HCT116 (cell line): ENCODE results near the gene CXCL1. TPM values are rescaled to one million over a fixed set of nuclear protein-coding genes. Genes with fewer than 3 reads are reported as not detected.
A peak's percentile ranks its signal among the peaks of the same experiment; 100 is the strongest.

ENCODE experiments used
- ATAC-seq: fragments of 200-7000 bp; cut with Tn5 transposase; 2 replicates; pipeline ENCODE4 v1.9.1; 2020; ENCODE audit warnings: mild to moderate bottlenecking, moderate library complexity
- BruUV-seq: library from RNA; stranded (reverse); fragments of 400-500 nt; replicated peaks from 2 replicates; lab custom pipeline; 2021; lab: Mats Ljungman, UMichigan
- CTCF ChIA-PET: fragments of 300-600 bp; sonication (Branson Sonifier 250); formaldehyde crosslinking; loops from one replicate; lab custom pipeline; 2021; ENCODE audit warnings: antibody characterized with exemption; lab: Charles Lee
- POLR2A ChIA-PET: fragments of 300-600, 350-600 bp; sonication (Branson Sonifier 250); formaldehyde crosslinking; loops from one replicate; lab custom pipeline; 2021; ENCODE audit warnings: antibody characterized with exemption; lab: Charles Lee
- RAD21 ChIA-PET, 2 experiments: fragments of 300-600 bp; sonication (Branson Sonifier 250); formaldehyde crosslinking; loops; one replicate each; lab custom pipeline; 2023; ENCODE audit warnings: low total read pairs in 2 of 2; ENCODE audit not compliant: uncharacterized antibody in 2 of 2, unreplicated experiment in 2 of 2, low non-redundant PET in 1 of 2; lab: Charles Lee
- DNase-seq: peaks from one replicate; pipeline ENCODE4 v3.0.0-alpha.2; 2010; ENCODE audit warnings: low read depth, low spot score
- H2AFZ ChIP-seq: fragments of 200-600 bp; shearing (Covaris generic), sonication (generic); 2 replicates; pipeline ENCODE4 v1.6.1; 2017; ENCODE audit warnings: low read depth, mixed run types, mixed read lengths, antibody characterized with exemption, low read length; ENCODE audit not compliant: poor library complexity, severe bottlenecking
- H3K27ac ChIP-seq: 2 replicates; pipeline ENCODE4 v1.5.1; 2012; ENCODE audit warnings: low read depth, low read length
- H3K27me3 ChIP-seq: fragments of 200-600 bp; sonication (generic); 2 replicates; pipeline ENCODE4 v1.6.1; 2016; ENCODE audit warnings: mixed run types, low read length, mixed read lengths; ENCODE audit not compliant: insufficient read depth
- H3K36me3 ChIP-seq, 2 experiments: fragments of 200-500 bp in 1 of 2; fragments of 200-600 bp in 1 of 2; sonication (Bioruptor generic) in 1 of 2; sonication (generic) in 1 of 2; 2 replicates each; pipeline versions ENCODE4 v1.5.1 to v1.6.1; 2014 to 2016; ENCODE audit warnings: low read length in 2 of 2, inconsistent platforms in 1 of 2, mixed read lengths in 1 of 2, mixed run types in 1 of 2; ENCODE audit not compliant: insufficient read depth in 2 of 2, control insufficient read depth in 1 of 2
- H3K4me1 ChIP-seq, 2 experiments: fragments of 200-600 bp in 1 of 2; sonication (generic) in 1 of 2; 2 replicates each; pipeline versions ENCODE4 v1.5.1 to v1.6.1; 2012 to 2017; ENCODE audit warnings: low read length in 2 of 2, inconsistent platforms in 1 of 2, mild to moderate bottlenecking in 1 of 2, mixed read lengths in 1 of 2, mixed run types in 1 of 2, moderate library complexity in 1 of 2; ENCODE audit not compliant: insufficient read depth in 2 of 2, control insufficient read depth in 1 of 2
- H3K4me2 ChIP-seq: fragments of 200-600 bp; sonication (generic); 2 replicates; pipeline ENCODE4 v1.6.1; 2017; ENCODE audit warnings: mixed run types, low read length, mixed read lengths
- H3K4me3 ChIP-seq, 2 experiments: fragments of 200-600 bp in 1 of 2; sonication (generic) in 1 of 2; replicated peaks in 1 of 2; 2 replicates each; pipeline ENCODE4 v1.5.1; 2011 to 2016; ENCODE audit warnings: low read length in 2 of 2, control low read depth in 1 of 2, low read depth in 1 of 2, mild to moderate bottlenecking in 1 of 2, mixed read lengths in 1 of 2, mixed run types in 1 of 2
- H3K79me2 ChIP-seq: fragments of 200-600 bp; sonication (generic); 2 replicates; pipeline ENCODE4 v1.6.1; 2017; ENCODE audit warnings: mild to moderate bottlenecking, mixed run types, low read length, moderate library complexity, mixed read lengths; ENCODE audit not compliant: insufficient read depth
- H3K9ac ChIP-seq: fragments of 200-600 bp; sonication (generic); 2 replicates; pipeline ENCODE4 v1.6.1; 2016; ENCODE audit warnings: low read length, mixed read lengths
- H3K9me2 ChIP-seq: fragments of 200-600 bp; sonication (generic), shearing (Covaris generic); 2 replicates; pipeline ENCODE4 v1.6.1; 2017; ENCODE audit warnings: mixed run types, mild to moderate bottlenecking, moderate library complexity; ENCODE audit not compliant: insufficient read depth
- H3K9me3 ChIP-seq, 2 experiments: fragments of 200-500 bp in 1 of 2; fragments of 200-600 bp in 1 of 2; sonication (Bioruptor generic) in 1 of 2; sonication (generic) in 1 of 2; 2 replicates each; pipeline ENCODE4 v1.6.1; 2014 to 2017; ENCODE audit warnings: low read length in 2 of 2, mixed read lengths in 2 of 2, inconsistent platforms in 1 of 2, low read depth in 1 of 2, mild to moderate bottlenecking in 1 of 2, mixed run types in 1 of 2, moderate library complexity in 1 of 2; ENCODE audit not compliant: control insufficient read depth in 1 of 2, insufficient read depth in 1 of 2
- H4K20me1 ChIP-seq: fragments of 200-600 bp; sonication (generic), shearing (Covaris generic); 2 replicates; pipeline ENCODE4 v1.6.1; 2017; ENCODE audit warnings: mixed run types, mild to moderate bottlenecking, moderate library complexity; ENCODE audit not compliant: insufficient read depth
- CTCF ChIP-seq, 3 experiments: fragments of 200-600 bp in 1 of 3; sonication (generic) in 1 of 3; IDR thresholded peaks in 2 of 3; conservative IDR thresholded peaks in 1 of 3; 2 replicates each; pipeline ENCODE4 v1.5.1; 2012 to 2017; ENCODE audit warnings: low read depth in 2 of 3, low read length in 2 of 3, antibody characterized with exemption in 1 of 3, borderline replicate concordance in 1 of 3, control low read depth in 1 of 3, mild to moderate bottlenecking in 1 of 3, mixed read lengths in 1 of 3, mixed run types in 1 of 3, moderate library complexity in 1 of 3; ENCODE audit not compliant: insufficient read depth in 1 of 3
- EGR1 ChIP-seq: IDR thresholded peaks from 2 replicates; pipeline ENCODE4 v1.6.1; 2012; ENCODE audit warnings: low read depth
- POLR2A ChIP-seq: IDR thresholded peaks from 2 replicates; pipeline ENCODE4 v1.7.0; 2011; ENCODE audit warnings: borderline replicate concordance; ENCODE audit not compliant: insufficient read depth, insufficient read length; ENCODE audit errors: extremely low read depth
- ZFX ChIP-seq: fragments of 450-650 bp; IDR thresholded peaks from 2 replicates; pipeline ENCODE4 v1.6.1; 2017
- intact Hi-C: fragments of 100-400 bp; cut with micrococcal nuclease; formaldehyde crosslinking; loops from 2 replicates; pipeline ENCODE4 v1.10.0; 2022
- total RNA-seq: library from RNA; stranded (reverse); gene quantifications from one replicate; pipeline ENCODE4 v1.2.1, GENCODE V29; 2021; ENCODE audit not compliant: unreplicated experiment

The CXCL1 gene
- total RNA-seq, 1 experiment from 2014 or later, result 2.5 TPM

DNA sequence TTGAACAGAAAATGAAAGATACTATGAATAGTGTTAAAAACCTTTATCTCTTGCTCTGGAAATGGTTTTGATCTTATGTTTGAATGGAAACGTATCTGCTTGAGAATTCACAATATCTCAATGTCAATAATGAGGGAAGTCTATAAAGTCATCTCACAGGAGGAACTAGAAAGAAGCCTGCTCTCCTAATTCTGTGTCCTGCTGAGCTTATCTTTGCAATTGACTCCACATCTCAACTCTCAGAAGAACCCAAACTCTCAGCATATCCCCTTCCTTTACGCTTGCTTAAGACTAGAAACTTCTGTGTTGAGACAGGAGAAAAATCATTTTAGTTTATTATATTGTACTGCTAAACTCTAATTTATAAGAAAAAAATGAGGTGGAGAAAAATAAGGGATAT is 24.4 kb upstream of the CXCL1 start:
- no peak overlapping the region for H3K9ac ChIP-seq
- no peak overlapping the region for H3K4me2 ChIP-seq
- H3K36me3 ChIP-seq, result no peaks in the 10 kb centered on the region
- ChIA-PET CTCF (no interaction called here), RAD21 (no interaction called here), POLR2A (interaction anchor here (1.6 kb wide), 1 partner anchor 133 kb away, joined by 4 read pairs; no protein-coding TSS in a partner anchor)
- no peaks in the 10 kb centered on the region for H3K9me2 ChIP-seq
- H3K27me3 ChIP-seq, result no peaks in the 10 kb centered on the region
- H3K27ac ChIP-seq, result no peak overlapping the region
- no peaks in the 10 kb centered on the region for H3K9me3 ChIP-seq
- ATAC-seq, result no peak
- no peaks in the 10 kb centered on the region for H3K79me2 ChIP-seq
- H3K4me3 ChIP-seq, result no peak overlapping the region
- H4K20me1 ChIP-seq, result no peaks in the 10 kb centered on the region
- no peak for TF ChIP-seq CTCF (IDR thresholded peaks at IDR 0.05 in 2 of 3, conservative IDR thresholded peaks at IDR 0.05 in 1 of 3; ENCODE audit: borderline replicate concordance in 1 of 3, insufficient read depth in 1 of 3, low read depth in 2 of 3, low read length in 2 of 3)
- TF ChIP-seq ZFX, result no peak
- no peak for TF ChIP-seq POLR2A
- intact Hi-C loops, result no loop called here
- H3K4me1 ChIP-seq, result no peaks in the 10 kb centered on the region; a peak in 1 of 4 replicates
- DNase-seq, result no peak
- BruUV-seq, result no TSS peak
- H2AFZ ChIP-seq, result peak overlapping the region; percentile 46

DNA sequence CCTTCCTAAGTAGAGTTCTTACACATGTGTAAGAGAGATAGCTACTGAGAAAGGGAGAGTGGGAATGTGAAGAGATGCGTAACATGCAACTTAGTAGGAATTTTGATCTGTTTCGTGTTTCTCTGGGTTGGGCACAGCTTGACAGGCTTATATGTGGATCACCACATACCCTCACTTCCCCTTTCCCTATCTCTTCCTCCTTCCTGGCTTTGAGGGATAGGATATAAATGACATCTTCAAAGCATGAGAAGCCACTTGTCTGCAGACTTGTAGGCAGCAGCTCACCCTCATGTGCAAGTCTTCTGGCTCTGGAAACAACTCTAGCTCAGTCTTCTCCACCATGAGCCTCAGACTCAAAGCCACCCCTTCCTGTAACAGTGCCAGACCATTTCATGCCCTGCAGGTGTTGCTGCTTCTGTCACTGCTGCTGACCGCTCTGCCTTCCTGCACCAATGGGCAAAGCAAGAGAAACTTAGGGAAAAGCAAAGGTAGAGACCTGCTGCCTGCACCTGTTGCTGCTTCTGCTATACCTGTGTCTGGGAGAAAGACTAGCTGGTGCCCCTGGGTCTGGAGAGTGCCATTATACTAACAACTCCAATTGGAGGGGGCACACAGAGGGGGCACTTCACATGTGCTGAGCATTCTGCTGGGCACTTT is 21.5 kb upstream of the CXCL1 start:
- no peaks in the 10 kb centered on the region for H3K9me3 ChIP-seq
- POLR2A ChIA-PET, result no interaction called here
- no peak for DNase-seq
- no peak overlapping the region for H3K27ac ChIP-seq
- no peaks in the 10 kb centered on the region for H4K20me1 ChIP-seq
- intact Hi-C loops, result no loop called here
- ATAC-seq, result no peak
- H3K36me3 ChIP-seq, result no peaks in the 10 kb centered on the region
- CTCF ChIA-PET, result no interaction called here
- H3K4me2 ChIP-seq, result no peak overlapping the region
- no peak overlapping the region for H2AFZ ChIP-seq
- H3K27me3 ChIP-seq, result no peaks in the 10 kb centered on the region
- no TSS peak for BruUV-seq
- H3K9me2 ChIP-seq, result no peaks in the 10 kb centered on the region
- H3K79me2 ChIP-seq, result no peaks in the 10 kb centered on the region
- RAD21 ChIA-PET, result no interaction called here
- no peaks in the 10 kb centered on the region; a peak in 1 of 4 replicates for H3K4me1 ChIP-seq
- no peak overlapping the region for H3K9ac ChIP-seq
- no peak overlapping the region for H3K4me3 ChIP-seq
- TF ChIP-seq CTCF (IDR thresholded peaks at IDR 0.05 in 2 of 3, conservative IDR thresholded peaks at IDR 0.05 in 1 of 3; ENCODE audit: borderline replicate concordance in 1 of 3, insufficient read depth in 1 of 3, low read depth in 2 of 3, low read length in 2 of 3) (no peak), EGR1 (no peak)
